Left ventricle myocardium superior (tissue), 1 donor: ENCODE results near the gene B4GALT1. TPM values are rescaled to one million over a fixed set of nuclear protein-coding genes. Genes with fewer than 3 reads are reported as not detected.
"Not testable (repeated sequence)": the region's sequence is repeated elsewhere in the genome, so short reads cannot be mapped to it uniquely, and the experiment has no call there.

Source experiments
- ATAC-seq: fragments of 200-7000 bp; cut with Tn5 transposase; one replicate; pipeline ENCODE4 v1.9.1; 2020; ENCODE audit warnings: mild to moderate bottlenecking, moderate library complexity
- DNase-seq: peaks from one replicate; pipeline ENCODE4 v3.0.0-alpha.2; 2020
- intact Hi-C: fragments of 100-400 bp; cut with micrococcal nuclease; formaldehyde crosslinking; loops from one replicate; pipeline ENCODE4 v1.11.0; 2022
- total RNA-seq: library from RNA; stranded (reverse); fragmentation: NEBNext Ultra II Directional; extraction: Animal tissue kit (Norgen Biotek cat#: 25700); gene quantifications from one replicate; pipeline ENCODE4 v1.2.1, GENCODE V29; 2021
- donor health status: DM: no; HTN: yes; CAD: no; lungs with severe emphysema.

Gene B4GALT1
- total RNA-seq, 1 donor from 2014 or later: 42.5 TPM

DNA sequence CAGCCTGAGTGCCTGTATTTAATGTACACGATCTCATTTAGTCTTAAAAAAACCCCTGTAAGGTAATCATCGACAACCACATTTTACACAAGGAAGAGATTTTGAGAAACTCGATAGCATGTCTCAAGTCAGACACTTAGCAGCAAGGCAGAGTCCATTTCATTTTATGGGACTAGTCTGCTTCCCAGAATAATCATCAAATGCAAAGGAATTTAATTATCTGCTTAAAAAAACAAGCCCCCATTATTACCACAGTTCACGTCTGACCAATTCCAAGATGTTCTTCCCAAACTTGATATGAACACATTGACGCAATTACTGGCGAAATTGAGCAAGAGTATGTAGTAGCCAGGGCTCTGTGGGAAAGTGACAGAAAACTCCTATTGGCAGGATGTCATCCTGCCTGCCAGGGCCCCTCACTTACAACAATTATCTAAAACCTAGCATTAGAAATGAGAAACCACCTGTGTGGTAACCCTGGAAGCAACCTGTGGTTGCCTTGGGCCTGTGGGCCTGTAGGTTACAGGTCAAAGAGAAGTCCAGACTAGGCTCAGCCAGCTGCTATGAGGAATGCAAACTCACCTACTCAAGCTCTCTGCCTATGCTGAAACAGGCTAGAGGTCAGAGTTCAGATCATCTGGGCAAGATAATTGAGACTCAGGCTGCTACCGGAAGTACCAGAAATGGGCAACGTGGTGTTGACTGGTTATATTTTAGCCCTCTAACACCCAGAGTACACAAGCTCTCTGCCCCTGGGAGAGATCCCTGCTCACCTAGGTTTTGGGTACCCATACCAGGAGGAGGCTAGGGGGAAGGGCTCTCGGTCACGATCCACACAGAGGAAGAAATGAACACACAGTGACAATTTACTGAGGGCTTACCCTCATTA is 1.6 kb downstream of the B4GALT1 start:
- ATAC-seq (peak; percentile 2), DNase-seq (peak; percentile 50)
- intact Hi-C loops: loop anchor here (10.0 kb wide), 1 partner anchor 81 kb away; no protein-coding TSS in a partner anchor

DNA sequence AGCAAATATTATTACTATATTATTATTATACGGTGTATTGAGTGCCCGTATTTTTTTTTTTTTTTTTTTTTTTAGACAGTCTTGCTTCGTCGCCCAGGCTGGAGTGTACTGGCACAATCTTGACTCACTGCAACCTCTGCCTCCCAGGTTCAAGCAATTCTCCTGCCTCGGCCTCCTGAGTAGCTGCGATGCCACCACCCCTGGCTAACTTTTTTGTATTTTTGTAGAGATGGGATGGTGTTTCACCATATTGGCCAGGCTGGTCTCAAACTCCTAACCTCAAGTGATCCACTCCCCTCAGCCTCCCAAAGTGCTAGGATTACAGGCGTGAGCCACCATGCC is 2.2 kb downstream of the B4GALT1 start:
- not testable (repeated sequence) for DNase-seq, ATAC-seq
- intact Hi-C loops: loop anchor here (10.0 kb wide), 1 partner anchor 80 kb away; no protein-coding TSS in a partner anchor

DNA sequence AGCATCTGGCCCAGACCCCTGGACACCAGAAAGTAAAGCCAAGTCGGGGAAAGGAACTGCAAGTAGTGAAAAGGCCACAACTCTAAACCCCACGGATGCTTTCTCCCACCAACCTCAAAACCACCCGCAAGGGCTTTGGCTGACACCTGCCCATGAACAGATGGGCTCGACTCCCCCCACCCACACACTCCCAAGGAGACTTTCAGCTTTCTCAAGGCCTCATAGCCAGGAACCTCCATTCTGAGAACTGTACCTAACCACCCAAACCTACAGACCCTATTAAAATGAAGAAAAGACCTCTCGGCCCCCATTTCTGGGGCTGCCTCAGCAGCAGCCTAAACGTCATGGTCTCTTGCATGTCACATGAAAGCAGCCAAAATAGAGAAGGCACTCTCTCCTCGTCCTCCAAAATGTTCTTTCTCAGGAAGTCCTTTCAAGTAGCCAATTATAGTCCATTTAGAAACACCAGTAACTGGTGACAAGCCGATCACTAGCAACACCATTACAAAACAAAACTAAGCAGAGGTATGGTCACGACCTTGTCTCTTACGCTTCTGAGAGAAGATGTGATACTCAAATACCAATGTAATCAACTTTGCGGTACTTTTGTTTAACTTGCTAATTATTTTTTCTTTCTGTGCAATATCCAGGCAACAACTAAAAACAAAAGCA is 2.9 kb downstream of the B4GALT1 start:
- peak; percentile 25 for ATAC-seq
- DNase-seq: no peak
- intact Hi-C loops: loop anchor here (10.0 kb wide), 1 partner anchor 79 kb away; no protein-coding TSS in a partner anchor

DNA sequence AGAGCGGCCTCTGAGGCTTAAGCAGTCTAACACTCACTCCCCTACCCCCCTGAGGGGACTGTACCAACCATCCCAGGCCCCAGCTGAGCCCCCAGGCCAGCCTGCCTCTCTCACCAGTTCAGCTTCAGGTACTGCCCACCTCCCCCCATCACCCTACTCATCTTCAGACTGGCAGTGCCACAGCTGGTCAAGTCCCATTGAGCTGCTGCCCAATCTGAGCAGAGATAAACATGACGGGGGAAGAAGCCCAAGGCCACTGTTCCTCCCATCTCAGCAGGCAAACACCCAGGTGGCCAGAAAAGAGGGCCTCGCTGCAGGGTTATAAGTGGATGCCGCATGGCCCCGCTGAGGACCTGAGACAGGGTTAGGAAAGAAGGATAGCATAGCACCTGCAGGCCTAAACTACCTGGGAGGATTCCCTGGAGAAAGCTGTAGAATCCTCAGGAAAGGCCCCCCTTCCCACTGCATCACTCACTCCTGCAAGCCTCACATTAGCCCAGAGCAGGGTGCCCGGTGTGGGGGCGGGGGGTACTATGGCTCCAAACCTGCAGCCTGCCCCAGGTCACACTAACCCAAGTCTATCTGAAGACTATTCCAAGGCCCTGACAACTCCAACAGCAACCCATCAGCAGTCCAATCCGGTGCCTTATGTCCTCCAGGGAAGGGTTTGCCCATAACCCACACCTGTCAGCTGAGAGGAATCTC is 3.6 kb downstream of the B4GALT1 start:
- no peak for DNase-seq
- intact Hi-C loops: loop anchor here (10.0 kb wide), 1 partner anchor 79 kb away; no protein-coding TSS in a partner anchor

DNA sequence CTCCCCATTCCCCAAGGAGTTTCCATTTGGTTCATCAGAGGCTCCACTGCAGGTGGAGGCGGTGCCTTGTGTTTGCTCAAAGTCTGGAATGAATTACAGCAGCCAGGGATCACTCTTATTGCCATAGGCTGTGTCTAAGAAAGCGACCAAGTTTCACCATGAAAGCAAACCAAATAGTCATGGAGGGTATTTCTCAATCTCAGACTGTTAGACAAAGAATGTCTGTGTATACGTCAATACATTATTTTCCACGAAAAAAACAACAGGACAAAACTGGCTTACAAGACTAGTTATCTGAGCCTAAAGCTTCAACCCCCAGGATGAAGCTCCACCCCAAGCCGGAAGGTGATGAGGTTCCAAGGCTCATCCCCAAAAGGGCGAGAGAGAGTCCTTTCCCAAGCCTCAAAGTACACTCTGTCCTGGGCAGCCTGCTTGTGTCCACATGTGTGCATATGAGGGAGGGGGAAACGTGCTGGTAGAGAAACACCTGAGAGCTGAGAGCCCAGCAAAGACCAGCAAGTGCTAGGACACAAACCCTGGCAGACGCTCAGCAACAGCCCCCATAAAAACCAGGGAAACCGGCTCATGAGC is 4.3 kb downstream of the B4GALT1 start:
- intact Hi-C loops: loop anchor here (10.0 kb wide), 1 partner anchor 78 kb away; no protein-coding TSS in a partner anchor
- DNase-seq (peak; percentile 51), ATAC-seq (no peak)

More for the DNA sequence above, 3.6 kb downstream of the B4GALT1 start:
- no peak for ATAC-seq

DNA sequence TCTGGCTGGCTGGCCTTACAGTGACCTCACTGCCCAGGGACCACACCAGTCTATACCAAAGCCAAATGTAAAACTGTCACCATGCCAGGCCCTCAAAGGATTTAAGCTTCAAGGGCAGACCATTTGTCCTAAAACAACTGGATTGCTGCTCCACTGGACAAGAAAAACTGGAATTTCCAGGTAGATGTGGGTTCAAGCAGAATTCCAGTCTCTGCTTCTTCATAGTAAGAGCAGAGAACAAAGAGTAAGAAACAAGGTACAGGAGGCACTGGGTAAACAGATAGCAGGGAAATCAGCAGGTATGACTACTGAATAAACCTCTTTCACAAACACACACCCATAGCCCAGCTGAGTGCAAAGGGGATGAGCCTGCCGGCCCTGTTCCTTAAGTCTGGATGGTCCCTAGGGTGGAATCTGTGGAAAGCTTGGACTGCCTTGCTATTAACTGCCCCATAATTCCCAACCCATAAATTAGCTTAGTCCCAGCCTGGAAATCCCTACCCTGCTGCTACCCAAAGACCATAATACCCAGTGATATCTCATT is 5.5 kb downstream of the B4GALT1 start:
- ATAC-seq (no peak), DNase-seq (no peak)
- intact Hi-C loops: loop anchor here (10.0 kb wide), 1 partner anchor 77 kb away; no protein-coding TSS in a partner anchor

DNA sequence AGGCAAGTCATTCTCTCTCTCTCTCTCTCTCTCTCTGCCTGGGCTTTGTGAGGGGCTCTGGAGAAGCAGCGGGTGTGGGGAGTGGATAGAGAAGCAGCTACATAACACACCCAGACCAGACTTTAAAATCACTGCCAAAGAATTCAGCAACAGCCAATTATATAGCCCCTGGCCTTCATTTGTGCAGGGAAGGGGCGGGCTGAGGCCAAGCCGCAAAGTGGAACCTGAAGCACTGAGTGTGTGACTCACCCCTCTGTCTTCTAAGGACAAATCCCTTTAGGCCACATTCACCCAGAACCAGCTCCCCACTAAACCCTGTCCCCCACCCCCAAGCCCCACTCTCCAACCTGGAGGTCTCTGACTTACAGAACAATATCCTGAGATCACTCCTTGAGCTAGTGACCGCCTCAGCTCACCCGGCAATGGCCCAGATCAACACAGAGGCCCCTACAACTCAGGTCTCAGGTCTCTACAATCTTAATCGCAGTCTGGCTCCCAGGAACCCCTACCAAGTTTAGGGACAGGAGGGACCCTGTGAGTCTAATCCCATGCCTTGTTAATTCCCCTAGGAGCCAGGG is 6.0 kb downstream of the B4GALT1 start:
- DNase-seq: peak; percentile 67
- intact Hi-C loops: loop anchor here (10.0 kb wide), 1 partner anchor 76 kb away; no protein-coding TSS in a partner anchor
- peak; percentile 30 for ATAC-seq

DNA sequence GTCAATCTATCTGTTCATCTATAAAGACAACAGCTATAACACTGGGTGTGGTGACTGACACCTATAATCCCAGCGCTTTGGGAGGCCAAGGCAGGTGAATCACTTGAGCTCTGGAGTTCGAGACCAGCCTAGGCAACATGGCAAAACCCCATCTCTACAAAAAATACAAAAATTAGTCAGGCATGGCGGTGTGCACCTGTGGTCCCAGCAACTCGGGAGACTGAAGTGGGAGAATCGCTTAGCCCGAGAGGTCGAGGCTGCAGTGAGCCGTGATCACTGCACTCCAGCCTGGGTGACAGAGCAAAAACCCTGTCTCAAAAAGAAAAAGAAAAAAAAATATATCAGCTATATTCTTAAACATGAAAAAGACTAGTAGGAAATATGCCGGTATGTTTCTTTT is 6.7 kb downstream of the B4GALT1 start:
- intact Hi-C loops: loop anchor here (10.0 kb wide), 1 partner anchor 76 kb away; no protein-coding TSS in a partner anchor
- ATAC-seq, DNase-seq: not testable (repeated sequence)

DNA sequence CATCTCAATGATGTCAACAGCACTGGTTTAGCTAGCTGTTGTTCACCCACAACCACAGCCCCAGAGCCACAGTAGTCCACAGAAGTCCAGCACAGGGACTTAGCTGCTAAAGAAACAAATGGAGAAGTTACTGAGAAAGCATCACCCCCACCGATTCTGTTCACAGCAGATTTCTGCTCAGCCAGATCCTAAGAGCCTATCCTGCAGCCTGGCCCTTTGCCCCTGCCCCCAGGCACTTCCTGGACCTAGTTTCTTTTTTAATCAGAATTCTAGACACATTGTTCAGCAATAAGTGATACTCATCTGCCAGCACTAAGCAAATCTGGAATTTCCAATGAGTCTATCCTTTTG is 7.4 kb downstream of the B4GALT1 start:
- intact Hi-C loops: loop anchor here (10.0 kb wide), 1 partner anchor 75 kb away; no protein-coding TSS in a partner anchor

DNA sequence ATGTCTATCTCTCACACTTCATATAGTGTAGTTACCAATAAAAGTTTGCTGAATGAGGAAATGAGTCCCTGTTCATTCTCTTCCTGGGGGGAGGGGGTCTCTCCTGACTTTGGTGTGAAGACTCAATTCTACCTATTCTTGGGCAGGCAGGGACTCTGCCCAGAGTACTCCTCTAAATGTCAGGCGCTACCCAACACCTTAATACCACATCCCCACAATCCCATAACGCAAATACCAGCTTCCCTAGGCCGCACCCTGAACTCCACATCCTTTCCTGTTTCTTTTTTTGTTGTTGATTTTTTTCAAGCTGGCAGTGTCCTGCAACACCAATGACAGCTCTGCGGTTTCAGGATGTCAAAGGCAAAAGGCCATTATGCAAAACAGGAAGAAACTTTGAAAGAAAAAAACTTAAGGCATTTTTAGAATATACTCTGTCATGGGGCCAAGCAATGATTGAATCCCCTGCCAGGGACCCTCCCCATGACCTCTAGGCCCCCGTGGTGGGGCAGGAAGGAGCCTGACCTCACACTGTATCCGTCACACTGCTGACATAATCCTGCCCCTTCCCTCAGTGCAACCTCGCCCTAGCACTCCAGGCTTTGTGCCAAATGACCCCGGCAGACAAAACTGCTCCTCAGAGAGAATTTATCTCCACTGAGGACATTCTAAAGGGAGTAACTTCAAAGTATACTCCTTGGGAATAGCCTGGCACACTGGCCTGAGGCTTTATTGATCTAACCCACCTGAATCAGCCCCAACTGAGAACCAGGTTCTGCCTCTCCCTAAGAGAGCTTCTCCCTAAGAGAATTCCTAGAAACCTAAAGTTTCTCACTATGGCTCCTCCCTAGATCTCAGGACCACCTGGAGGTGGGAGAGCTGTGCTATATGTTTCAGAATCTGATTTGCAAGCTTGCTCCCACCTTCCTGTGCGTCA is 8.0 kb downstream of the B4GALT1 start:
- intact Hi-C loops: no loop called here
- peak; percentile 66 for ATAC-seq

More for the DNA sequence above, 7.4 kb downstream of the B4GALT1 start:
- DNase-seq (peak; percentile 67), ATAC-seq (peak; percentile 10)

DNA sequence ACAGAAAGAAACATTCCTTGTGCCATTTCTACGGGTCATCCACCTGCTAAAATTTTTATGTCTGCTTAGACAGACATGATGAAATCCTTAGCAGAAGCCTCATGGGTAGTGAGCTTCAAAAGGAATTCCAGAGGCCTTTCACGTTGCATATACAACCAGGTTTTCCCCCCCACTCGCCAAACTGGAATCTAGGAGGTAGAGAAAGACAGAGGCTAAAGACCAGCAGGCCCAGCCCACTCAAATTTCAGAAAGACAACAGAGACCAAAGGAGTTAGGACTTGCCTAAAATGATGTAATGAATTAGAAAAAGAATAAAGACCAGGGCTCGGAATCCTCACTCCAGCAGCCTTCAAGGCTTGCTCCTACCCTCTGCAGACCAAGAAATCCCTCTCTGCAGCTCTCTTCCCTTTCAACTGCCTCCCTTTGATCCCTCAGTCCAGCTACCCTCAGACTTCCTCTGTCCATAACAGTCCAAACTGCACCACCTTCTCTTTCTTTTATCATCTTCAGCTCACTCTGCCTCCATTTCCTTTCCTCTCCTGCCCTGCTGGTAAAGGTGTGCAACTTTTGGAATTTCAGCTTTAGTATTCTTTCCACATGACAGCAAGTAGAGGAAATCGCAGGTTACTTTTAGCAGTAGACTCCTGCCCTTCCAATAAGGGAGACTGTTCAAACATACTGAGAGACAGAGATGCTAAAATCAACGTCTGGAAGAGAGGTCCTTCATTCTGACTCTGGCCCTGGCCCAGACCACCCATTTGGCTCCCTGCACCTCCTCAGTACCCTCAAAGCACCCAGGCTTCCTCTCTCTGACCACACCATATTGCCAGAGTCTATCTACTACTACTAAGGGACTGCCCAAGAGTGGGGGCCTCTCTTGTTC is 8.9 kb downstream of the B4GALT1 start:
- DNase-seq (no peak), ATAC-seq (no peak)
- intact Hi-C loops: no loop called here

More for the DNA sequence above, 8.0 kb downstream of the B4GALT1 start:
- peak; percentile 83 for DNase-seq

DNA sequence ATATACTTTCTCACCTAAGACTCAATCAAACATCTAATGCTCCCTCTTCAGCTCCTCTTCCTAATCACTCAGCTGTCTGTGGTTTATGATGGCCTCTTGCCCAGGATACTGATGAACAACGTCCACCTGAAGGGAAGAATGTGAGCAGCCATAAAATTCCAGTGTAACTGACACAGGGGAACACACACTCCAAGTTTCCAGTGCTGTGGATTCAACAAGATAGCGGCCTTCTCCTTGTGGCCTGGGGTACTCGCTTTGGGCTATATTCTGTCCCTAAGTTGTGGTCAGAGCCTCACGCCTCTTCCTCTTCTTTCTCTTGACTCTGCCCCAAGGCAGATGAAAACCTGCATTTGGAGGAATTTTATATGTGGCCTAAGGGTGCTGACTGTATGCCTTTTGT is 11.7 kb downstream of the B4GALT1 start:
- DNase-seq: no peak
- intact Hi-C loops: no loop called here

DNA sequence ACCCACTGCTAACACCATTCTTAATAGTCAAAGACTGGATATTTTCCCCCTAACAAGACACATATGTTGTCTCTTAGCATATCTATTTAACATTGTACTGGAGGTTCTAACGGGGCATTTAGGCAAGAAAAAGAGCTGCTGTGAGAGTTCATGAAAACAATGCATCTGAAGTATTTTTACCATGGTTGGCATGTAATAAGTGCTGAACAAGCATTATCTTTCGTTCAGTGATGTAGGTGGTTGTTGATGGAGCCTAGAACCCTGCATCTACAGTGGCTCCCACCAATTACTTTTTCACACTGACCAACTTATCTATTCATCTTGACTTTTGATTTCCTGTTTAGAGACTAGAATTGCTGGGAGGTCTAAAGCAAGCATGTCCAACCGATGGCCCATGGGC is 12.8 kb downstream of the B4GALT1 start:
- no peak for ATAC-seq
- intact Hi-C loops: no loop called here

More for the DNA sequence above, 11.7 kb downstream of the B4GALT1 start:
- no peak for ATAC-seq

DNA sequence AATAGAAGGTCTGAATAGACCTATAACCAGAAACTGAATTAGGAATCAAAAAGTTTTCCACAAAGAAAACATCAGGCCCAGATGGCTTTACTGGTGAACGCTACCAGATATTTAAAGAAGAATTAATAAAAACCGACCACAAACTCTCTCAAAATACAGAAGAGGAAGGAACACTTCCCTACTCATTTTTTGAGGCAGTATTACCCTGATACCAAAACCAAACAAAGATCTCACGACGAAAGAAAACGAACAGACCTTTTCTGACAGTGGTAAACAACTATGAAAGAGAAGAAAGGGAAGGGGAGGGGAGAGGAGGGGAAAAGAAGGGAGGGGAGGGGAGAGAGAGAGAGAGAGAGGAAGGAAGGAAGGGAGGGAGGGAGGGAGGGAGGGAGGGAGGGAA is 13.5 kb downstream of the B4GALT1 start:
- ATAC-seq: no peak
- no peak for DNase-seq
- intact Hi-C loops: no loop called here

More for the DNA sequence above, 12.8 kb downstream of the B4GALT1 start:
- no peak for DNase-seq

DNA sequence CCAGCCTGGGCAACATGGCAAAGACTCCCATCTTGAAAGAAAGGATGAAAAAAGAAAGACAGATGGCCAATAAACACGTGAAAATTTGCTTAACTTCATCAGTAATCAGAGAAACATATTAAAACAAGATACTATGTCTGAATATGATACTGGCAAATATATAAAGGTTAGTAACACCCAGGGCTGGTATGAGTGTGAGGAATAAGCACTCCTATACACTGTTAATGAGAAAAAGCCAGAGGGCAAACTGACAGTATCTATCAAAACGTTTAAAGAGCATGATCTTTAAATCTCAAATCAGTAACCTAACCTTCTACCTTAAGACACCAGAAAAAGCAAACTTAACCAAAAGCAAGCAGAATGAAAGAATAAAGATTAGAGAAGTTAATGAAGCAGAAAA is 14.1 kb downstream of the B4GALT1 start:
- DNase-seq (no peak), ATAC-seq (no peak)
- intact Hi-C loops: no loop called here

DNA sequence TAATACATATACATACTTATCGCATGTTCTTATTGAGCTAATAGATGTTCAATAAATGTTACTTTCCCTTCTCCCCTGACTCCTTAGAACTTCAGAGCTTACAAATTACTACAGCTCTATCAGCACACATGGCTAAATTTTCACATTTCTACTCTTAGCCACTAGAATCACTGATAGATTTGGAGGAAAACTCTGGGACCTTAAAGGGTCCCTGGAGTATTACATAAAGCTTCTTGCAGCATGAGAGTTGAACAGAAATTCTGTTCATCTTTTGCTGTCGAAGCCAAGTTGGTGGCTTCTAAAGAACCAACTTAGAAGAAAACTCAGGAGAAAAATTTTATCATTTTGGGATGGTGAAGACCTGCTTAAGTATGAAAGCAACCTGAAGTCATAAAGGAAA is 15.5 kb downstream of the B4GALT1 start:
- intact Hi-C loops: no loop called here
- DNase-seq (no peak), ATAC-seq (no peak)
